SH-SY5Y (cell line): ENCODE measurements around the gene LUC7L.
A peak's percentile ranks its signal among the peaks of the same experiment; 100 is the strongest.

Source experiments
- GATA2 ChIP-seq: IDR thresholded peaks from 2 replicates; pipeline ENCODE4 v1.6.1; 2011; ENCODE audit warnings: mild to moderate bottlenecking, low read depth, low read length
- GATA3 ChIP-seq: IDR thresholded peaks from 2 replicates; pipeline ENCODE4 v1.6.1; 2011; ENCODE audit warnings: low read depth, mild to moderate bottlenecking, low read length, moderate library complexity

The LUC7L gene

DNA sequence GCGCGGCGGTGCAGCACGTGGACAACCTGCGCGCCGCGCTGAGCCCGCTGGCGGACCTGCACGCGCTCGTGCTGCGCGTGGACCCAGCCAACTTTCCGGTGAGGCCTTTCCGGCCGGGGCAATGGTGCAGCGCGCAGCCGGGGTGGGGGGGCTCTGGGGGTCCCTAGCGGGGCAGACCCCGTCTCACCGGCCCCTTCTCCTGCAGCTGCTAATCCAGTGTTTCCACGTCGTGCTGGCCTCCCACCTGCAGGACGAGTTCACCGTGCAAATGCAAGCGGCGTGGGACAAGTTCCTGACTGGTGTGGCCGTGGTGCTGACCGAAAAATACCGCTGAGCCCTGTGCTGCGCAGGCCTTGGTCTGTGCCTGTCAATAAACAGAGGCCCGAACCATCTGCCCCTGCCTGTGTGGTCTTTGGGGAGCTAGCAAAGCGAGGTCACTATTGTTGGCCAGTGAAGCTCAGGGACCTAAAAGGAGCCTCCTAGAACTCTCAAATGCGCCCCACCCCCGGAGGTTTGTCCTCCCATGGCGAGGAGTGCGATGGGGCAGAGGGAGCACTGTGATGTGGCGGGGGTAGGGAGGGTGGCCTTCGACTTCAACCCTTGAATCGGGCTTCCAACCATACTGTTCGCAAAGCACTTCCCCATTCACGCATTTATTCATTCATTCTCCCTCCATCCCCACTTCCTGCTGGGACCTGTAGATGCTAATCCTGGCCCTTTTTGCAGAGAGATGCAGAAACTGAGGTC lies 62.7 kb downstream of the LUC7L start:
- TF ChIP-seq GATA2 = no peak
- no peak for TF ChIP-seq GATA3

DNA sequence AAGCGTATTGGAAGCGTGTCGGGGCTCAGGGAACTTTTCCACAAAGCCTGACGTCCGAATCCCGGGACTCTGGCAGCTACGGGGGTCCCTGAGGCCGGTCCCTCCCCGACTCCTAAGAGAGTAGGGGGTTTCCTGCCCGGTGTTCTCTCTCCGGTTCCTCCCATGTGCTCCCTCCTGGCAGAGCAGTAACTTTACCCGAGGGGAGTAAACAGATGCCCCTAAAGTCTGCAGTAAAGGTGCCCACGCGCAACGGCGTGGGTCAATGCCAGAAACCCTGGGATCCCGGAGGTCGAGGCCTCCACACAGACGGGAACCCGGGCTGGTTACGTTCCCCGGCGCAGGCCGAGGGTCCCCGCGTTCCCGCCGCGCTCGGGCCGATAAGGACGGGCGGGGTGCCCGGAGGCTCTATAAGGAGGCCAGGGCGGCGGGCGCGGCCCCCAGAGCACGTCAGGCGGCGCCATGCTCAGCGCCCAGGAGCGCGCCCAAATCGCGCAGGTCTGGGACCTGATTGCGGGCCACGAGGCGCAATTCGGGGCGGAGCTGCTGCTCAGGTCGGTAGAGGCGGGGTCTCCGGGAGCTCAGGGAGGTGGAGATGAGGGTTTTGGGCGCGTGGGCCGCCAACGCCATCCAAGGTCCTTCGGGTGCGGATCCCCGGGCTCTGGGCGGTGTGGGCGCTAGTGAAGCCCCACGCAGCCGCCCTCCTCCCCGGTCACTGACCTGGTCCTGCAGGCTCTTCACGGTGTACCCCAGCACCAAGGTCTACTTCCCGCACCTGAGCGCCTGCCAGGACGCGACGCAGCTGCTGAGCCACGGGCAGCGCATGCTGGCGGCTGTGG lies 63.5 kb downstream of the LUC7L start, which contains the start of gene HBM:
Gene HBM (plus strand): TSS at position 440 of the 836 bp plus-strand sequence. CDS start 20 bp downstream, at position 460.
- TF ChIP-seq GATA2 = no peak

DNA sequence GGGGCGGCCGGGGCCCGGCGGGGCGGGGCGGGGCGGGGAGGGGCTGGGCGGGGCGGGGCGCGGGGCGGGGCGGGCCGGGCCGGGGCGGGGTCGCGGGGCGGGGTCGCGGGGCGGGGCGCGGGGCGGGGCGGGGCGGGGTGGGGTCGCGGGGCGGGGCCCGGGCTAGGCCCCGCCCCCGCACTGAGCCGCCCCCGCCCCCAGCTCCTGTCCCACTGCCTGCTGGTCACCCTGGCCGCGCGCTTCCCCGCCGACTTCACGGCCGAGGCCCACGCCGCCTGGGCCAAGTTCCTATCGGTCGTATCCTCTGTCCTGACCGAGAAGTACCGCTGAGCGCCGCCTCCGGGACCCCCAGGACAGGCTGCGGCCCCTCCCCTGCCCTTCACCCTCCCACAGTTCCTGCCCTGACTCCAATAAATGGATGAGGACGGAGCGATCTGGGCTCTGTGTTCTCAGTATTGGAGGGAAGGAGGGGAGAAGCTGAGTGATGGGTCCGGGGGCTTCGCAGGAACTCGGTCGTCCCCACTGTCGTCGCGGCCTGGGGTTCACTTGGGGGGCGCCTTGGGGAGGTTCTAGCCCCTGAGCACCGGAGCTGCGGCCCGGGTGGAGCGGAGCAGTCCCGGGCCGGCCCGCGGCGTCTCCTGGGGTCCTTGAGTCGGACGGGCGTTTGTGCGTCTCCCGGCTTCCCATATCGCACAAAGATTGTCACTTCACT lies 64.3 kb downstream of the LUC7L start:
- no peak for TF ChIP-seq GATA3
- TF ChIP-seq GATA2 = no peak

DNA sequence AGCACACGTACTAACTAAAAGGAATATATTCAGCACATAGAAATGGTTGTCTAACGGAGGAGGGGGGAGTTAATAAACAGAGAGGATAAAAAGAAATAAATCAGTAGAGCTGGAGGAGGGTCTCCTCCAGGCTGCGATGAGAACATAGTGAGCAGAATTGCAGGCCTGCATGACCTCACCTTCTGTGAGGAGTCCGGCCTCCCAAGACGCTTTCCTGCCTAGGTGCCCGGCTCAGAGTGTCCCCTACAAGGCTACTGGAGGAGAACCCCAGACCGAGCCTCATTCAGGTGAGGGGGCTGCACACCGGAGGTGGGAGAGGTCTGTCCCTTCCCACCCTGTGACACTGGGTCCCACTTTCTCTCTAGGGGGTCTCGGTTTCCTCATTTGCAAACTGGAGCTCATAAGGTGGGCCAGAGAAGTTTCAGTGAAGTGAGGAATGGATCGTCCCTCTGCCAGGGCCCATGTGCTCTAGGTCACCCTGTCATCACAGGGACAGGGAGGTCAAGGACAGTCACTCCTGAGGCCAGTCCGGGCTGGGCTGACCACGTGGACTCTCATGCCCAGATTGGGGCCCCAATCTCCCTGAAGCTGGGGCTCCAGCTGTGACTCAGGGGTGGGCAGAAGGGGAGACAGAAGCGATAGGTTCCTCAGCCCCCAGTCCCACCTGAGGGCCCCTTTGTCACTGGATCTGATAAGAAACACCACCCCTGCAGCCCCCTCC lies 66.8 kb downstream of the LUC7L start:
- no peak for TF ChIP-seq GATA2
- no peak for TF ChIP-seq GATA3

DNA sequence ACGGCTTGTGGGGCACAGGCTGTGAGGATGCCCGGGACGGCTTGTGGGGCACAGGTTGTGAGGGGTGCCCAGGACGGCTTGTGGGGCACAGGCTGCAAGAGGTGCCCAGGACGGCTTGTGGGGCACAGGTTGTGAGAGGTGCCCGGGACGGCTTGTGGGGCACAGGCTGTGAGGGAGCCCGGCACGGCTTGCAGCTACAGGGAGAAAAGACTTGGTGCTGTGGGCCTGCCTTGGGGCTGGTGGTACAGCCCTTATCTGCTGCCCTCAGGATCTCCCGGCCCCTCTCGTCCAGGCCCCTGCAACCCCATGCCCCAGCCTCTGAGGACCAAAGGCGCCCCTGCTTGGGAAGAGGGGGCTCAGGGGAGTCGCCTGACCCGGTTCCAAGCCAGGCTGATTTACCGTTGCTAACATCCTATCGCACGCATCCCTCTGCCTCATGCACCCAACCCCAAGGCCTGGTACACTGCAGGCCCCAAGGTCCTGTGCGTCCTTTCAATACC lies 68.5 kb downstream of the LUC7L start:
- no peak for TF ChIP-seq GATA2
- no peak for TF ChIP-seq GATA3

DNA sequence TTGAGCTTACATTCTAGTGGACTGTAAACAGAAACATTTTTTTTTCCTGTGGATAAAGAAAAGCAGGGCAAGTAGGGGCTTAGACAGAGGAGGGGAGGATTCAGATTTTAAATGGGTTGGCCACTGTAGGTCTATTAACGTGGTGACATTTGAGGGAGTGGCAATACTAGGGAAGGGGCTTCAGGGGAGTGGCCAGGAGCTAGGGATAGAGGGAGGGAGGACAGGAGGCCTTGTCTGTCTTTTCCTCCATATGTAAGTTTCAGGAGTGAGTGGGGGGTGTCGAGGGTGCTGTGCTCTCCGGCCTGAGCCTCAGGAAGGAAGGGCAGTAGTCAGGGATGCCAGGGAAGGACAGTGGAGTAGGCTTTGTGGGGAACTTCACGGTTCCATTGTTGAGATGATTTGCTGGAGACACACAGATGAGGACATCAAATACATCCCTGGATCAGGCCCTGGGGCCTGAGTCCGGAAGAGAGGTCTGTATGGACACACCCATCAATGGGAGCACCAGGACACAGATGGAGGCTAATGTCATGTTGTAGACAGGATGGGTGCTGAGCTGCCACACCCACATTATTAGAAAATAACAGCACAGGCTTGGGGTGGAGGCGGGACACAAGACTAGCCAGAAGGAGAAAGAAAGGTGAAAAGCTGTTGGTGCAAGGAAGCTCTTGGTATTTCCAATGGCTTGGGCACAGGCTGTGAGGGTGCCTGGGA lies 70.0 kb downstream of the LUC7L start:
- TF ChIP-seq GATA3 (no peak), GATA2 (no peak)

DNA sequence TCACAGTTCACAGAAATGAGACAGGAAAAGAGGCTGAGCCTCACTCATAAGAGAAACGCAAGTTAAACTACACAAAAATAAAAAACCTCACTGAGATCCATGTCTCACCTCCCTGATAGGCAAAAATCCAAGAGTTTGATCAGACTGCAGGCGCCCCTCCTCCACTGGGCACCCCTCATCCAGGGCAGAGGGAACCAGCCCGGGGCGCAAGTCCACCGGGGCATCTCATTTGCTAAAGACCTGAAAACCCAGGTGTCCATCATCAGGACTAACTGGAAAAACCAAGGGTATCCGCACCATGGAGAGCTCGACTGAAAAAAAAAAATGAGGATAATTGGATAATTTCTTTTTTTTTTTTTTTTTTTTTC lies 74.2 kb downstream of the LUC7L start:
- TF ChIP-seq GATA2 (no peak), GATA3 (no peak)

DNA sequence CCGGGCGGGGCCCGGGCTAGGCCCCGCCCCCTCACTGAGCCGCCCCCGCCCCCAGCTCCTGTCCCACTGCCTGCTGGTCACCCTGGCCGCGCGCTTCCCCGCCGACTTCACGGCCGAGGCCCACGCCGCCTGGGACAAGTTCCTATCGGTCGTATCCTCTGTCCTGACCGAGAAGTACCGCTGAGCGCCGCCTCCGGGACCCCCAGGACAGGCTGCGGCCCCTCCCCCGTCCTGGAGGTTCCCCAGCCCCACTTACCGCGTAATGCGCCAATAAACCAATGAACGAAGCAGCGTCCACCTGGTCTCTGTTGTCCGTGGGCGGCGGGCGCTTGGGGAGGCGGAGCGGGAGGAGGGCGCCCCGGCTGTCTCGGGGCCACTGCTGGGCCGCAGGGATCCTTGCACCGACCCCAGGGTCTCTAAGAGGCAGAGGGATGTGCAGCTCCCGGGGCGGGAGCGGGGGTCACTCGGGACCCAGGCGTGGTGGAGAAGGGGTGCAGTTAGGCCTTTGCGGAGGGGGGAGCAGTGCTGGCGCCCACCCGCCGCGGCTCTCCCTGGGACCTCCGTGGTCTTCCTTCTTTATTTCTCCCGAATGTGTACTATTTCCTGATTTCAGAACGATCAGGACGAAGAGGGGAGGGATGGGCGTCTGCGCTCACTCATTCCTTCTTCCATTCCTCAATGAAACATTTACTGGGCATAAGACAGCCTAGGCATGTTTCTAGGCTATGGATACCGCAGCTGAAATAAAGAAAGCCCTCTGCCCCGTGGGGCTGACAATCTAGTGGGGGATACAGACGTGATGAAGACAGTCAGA lies 74.8 kb downstream of the LUC7L start:
- TF ChIP-seq GATA2 = no peak
- no peak for TF ChIP-seq GATA3

DNA sequence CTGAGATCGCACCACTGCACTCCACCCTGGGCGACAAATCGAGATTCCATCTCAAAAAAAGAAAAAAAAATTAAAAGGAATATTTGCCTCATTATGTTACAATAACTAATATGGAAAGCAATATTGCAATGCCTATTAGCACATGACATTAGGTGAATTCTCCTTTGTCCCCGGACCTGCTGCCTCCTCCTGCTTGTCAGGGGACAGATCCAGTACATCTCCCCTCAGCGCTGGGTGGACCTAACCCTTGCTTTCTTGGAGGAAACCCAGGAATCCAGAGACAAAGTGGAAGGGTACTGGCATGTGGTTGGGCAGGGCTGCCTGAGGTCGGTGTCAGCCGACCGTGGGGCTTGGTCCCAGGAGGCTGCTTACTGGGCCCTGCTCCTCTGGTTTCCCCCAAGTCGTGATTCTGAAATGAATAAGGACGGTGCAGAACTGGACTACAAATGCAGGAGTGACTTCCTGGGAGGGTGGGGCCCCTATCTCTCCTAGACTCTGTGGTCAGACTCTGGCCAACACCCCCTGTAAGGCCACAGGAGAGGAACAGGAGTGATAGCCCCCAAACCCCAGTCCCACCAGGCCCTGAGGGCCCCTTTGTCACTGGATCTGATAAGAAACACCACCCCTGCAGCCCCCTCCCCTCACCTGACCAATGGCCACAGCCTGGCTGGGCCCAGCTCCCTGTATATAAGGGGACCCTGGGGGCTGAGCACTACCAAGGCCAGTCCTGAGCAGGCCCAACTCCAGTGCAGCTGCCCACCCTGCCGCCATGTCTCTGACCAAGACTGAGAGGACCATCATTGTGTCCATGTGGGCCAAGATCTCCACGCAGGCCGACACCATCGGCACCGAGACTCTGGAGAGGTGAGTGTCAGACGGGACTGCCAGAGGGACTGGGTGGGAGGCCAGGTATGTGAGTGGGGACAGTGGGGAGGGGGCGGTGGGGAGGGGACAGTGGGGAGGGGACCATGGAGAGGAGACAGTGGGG lies 76.8 kb downstream of the LUC7L start, which contains the start of gene HBZ:
Gene HBZ (plus strand): TSS at position 504 of the 988 bp plus-strand sequence. CDS start 266 bp downstream, at position 770.
- TF ChIP-seq GATA2 (no peak), GATA3 (no peak)

DNA sequence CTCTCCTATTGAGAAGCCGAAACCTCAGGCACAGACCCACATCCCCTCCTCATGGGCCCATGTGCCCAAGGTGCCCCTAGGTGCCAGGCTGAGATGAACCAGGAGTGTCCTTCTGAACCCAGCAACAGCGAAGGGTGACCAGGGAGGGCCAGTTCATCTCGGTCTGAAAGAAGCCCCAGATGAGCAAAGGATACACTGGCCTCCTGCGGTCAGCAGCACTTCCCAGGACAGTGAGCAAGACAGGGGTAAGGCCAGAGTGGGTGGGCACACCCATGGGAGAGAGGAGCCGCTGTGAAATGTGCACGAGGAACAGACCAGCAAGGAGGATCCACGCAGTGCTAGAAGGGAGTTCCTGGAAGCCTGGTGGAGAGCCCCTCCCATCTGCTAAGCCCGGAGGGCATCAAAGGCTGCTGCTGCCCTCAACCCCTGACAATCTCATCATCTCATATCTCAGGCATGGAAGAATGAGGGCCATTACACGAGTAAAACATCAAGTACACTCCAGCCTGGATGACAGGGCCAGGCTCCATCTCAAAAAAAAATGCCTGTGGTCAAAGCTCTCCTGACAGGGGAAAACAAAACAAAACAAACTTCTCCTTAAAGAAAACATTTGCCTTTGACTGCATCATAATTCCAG lies 80.1 kb downstream of the LUC7L start:
- no peak for TF ChIP-seq GATA3
- peak; percentile 15; the same call in 1 of the 2 replicates for TF ChIP-seq GATA2

DNA sequence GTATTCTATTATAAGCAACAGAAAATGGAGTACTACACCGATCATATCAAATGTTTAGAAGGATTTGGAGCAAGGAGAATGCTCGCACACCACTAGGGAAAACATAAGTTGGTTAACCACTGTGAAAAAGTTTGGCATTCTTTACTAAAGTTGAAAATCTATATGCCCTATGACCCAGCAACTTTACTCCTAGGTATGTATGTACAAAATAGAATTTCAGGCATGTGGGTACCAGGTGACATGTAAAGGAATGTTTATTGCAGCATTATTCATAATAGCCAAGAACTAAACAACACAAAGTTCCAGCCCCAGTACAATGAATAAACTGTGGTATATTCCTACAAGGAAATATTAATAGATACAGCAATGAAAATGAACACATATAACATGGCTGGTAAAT lies 82.6 kb downstream of the LUC7L start:
- TF ChIP-seq GATA3 (no peak), GATA2 (no peak)
